HepG2 (cell line): ENCODE data around the gene TIMP3. TPM values are rescaled to one million over a fixed set of nuclear protein-coding genes. Genes with fewer than 3 reads are reported as not detected.

Experiments used
- BCL6 ChIP-seq: IDR thresholded peaks from 2 replicates; pipeline ENCODE4 v1.6.1; 2016; ENCODE audit warnings: missing genetic modification reagents, missing compliant biosample characterization
- CHD4 ChIP-seq: fragments of 200-600 bp; sonication (generic); IDR thresholded peaks from 2 replicates; pipeline ENCODE4 v1.7.0; 2017; ENCODE audit warnings: mild to moderate bottlenecking, low read length, borderline replicate concordance
- RCOR2 ChIP-seq: IDR thresholded peaks from 2 replicates; pipeline ENCODE4 v1.6.1; 2016; ENCODE audit warnings: missing biosample characterization, missing genetic modification reagents
- SNAPC2 ChIP-seq: sonication (generic); formaldehyde crosslinking; IDR thresholded peaks from 2 replicates; pipeline ENCODE4 v1.8.1; 2022; ENCODE audit warnings: mild to moderate bottlenecking, missing genetic modification reagents
- SOX13 ChIP-seq, 3 experiments: fragments of 450-650 bp in 1 of 3; sonication (generic) in 1 of 3; formaldehyde crosslinking in 1 of 3; IDR thresholded peaks in 2 of 3; conservative IDR thresholded peaks in 1 of 3; 2 replicates each; pipeline versions ENCODE4 v1.5.0 to v1.6.1; 2016 to 2020; ENCODE audit warnings: antibody characterized with exemption in 1 of 3, mild to moderate bottlenecking in 1 of 3, missing compliant biosample characterization in 1 of 3, missing genetic modification reagents in 1 of 3, moderate library complexity in 1 of 3
- SP140L ChIP-seq: sonication (generic); formaldehyde crosslinking; IDR thresholded peaks from 2 replicates; pipeline ENCODE4 v1.4.0; 2020; ENCODE audit warnings: missing genetic modification reagents, borderline replicate concordance
- STAT6 ChIP-seq: sonication (generic); formaldehyde crosslinking; IDR thresholded peaks from 2 replicates; pipeline ENCODE4 v1.4.0; 2020; ENCODE audit warnings: missing genetic modification reagents, mild to moderate bottlenecking, borderline replicate concordance
- ZFP62 ChIP-seq: sonication (generic); formaldehyde crosslinking; IDR thresholded peaks from 2 replicates; pipeline ENCODE4 v1.4.0; 2020; ENCODE audit warnings: missing genetic modification reagents
- ZNF646 ChIP-seq: sonication (generic); formaldehyde crosslinking; IDR thresholded peaks from 2 replicates; pipeline ENCODE4 v1.9.0; 2021; ENCODE audit warnings: mild to moderate bottlenecking, missing genetic modification reagents
- polyA plus RNA-seq, 8 experiments: library from polyadenylated mRNA; depleted of rRNA in 3 of 8; stranded (reverse) in 7 of 8; unstranded in 1 of 8; fragments of >200 nt; fragmentation: Illumina TruSeq in 4 of 8; extraction: Trizol in 4 of 8; gene quantifications; 2 replicates each; pipeline versions ENCODE4 v1.2.1 to v1.2.3, GENCODE V29; 2011 to 2016; ENCODE audit warnings: low read depth in 4 of 8, missing spikeins in 1 of 8, mixed read lengths in 1 of 8; ENCODE audit not compliant: insufficient read depth in 1 of 8
- total RNA-seq, 5 experiments: library from RNA; depleted of rRNA; stranded (reverse); fragments of >200 nt; fragmentation: Illumina TruSeq; extraction: Trizol; gene quantifications; 2 replicates each; pipeline ENCODE4 v1.2.3, GENCODE V29; 2016; ENCODE audit warnings: low read depth in 1 of 5

The TIMP3 gene
- total and polyA plus RNA-seq, 2 of the 13 experiments (the other 11 are each of a cell fraction or from before 2014, with no cell fraction given), result 57.3 to 86.6 TPM

DNA sequence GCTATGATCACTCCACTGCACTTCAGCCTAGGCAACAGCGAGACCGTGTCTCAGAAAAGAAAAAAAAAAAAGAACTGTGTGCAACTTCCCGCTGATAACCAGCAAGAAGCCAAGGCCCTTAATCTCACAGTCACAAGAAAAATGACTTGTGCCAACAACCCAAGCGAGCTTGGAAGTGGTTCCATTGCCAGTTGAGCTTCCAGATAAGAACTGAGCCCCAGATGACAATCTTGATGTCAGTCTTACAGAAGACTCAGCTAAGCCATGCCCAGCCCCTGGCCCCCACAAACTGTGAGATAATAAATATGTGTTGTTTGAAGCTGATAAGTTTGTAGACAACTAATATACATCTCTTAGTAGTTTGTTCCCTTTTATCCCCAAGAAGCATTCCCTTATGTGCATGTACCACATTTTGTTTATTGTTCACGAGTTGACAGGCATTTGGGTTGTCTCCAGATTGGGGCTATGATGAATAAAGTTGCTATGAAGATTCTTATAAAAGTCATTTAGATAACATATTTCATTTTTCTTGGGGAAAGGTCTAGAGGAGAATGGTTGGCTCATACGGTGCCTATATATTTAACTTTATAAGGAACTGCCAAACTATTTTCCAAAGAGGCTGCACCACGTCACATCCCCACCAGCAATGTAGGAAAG lies 85.9 kb downstream of the TIMP3 start (continued):
- no peak for TF ChIP-seq ZNF646
- TF ChIP-seq ZFP62 (CRISPR knock-in tag), result no peak
- no peak for TF ChIP-seq BCL6 (CRISPR knock-in tag)
- TF ChIP-seq RCOR2 (CRISPR knock-in tag), result no peak
- TF ChIP-seq SNAPC2 (CRISPR knock-in tag), result no peak
- TF ChIP-seq CHD4, result no peak
- no peak for TF ChIP-seq SOX13 (IDR thresholded peaks at IDR 0.05)
- no peak for TF ChIP-seq SOX13 (CRISPR knock-in tag; conservative IDR thresholded peaks at IDR 0.05 in 1 of 2, IDR thresholded peaks at IDR 0.05 in 1 of 2)
- TF ChIP-seq STAT6 (CRISPR knock-in tag), result no peak
- TF ChIP-seq SP140L, result no peak
